GM18499 (cell line): ENCODE results near the gene ADGRD1.

Experiments
- ATAC-seq: cut with Tn5 transposase; IDR thresholded peaks from one replicate; pipeline ENCODE4 v1.9.1; 2021; ENCODE audit warnings: moderate number of reproducible peaks; ENCODE audit not compliant: insufficient read depth, unreplicated experiment

ADGRD1 gene

DNA sequence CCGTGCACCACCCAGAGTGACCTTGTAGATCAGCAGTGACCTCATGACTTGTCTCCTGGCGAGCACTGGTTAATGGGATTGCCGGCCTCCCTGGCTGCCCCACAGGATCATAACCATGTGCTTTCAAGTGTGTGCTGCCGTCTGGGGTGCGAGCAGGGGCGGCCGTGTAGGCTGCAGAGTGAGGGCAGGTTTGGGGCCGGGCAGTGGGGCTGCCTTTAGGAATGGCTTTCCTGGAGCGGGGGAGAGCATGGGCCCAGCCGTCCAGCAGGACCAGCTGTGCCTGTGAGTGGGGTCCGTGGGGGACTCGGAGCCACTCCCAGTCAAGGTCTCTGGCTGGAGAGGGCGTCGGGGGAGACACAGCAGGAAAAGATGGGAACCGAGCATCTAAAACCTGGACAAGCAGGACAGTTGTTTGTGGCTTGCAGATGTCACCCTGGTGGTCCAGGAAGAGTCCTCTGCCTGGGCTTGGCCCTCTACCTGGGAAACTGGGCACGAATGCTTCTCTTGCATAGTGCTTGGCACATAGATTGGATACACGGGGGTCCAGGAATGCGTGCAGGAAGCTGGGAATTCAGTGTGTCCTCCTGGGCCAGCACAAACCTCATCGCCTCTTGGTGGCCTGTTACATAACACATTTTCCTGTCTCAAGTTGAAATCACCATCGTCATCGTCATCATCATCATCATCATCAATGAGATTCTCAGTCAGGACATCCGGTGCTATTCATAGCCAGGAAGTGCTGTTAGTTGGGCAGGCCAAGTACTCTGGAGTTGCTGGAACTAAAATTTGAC lies 96.0 kb downstream of the ADGRD1 start:
- ATAC-seq = no peak

GRCh38 chr12:131050463-131051154 lies 96.9 kb downstream of the ADGRD1 start:
- no peak for ATAC-seq

GRCh38 chr12:131051155-131051473 lies 97.4 kb downstream of the ADGRD1 start:
- no peak for ATAC-seq

GRCh38 chr12:131052063-131052781 lies 98.5 kb downstream of the ADGRD1 start:
- no peak for ATAC-seq

DNA sequence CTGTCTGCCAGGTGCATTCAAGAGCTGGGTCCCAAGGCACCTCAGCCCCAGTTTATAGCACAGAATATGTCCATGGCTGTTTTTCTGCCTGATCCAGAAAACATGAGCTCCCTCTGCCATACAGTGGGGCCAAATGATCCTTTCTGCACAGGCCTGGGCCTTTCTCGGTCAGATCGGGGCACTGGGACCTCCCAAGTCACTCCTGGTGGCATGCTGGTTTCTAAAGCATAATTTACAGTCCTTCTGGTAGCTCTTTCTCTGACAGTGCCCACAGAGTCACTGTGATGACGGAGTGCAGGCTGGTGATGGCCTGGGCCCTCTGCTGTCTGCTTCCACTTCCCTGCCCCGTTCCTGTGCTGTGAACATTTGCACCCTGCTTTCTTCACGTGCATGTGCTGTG lies 99.2 kb downstream of the ADGRD1 start:
- ATAC-seq = no peak

GRCh38 chr12:131053567-131053966 lies 99.9 kb downstream of the ADGRD1 start:
- no peak for ATAC-seq

- no peak for ATAC-seq
Observed at GRCh38 chr12:131054345-131055092, 100.8 kb downstream of the ADGRD1 start.

DNA sequence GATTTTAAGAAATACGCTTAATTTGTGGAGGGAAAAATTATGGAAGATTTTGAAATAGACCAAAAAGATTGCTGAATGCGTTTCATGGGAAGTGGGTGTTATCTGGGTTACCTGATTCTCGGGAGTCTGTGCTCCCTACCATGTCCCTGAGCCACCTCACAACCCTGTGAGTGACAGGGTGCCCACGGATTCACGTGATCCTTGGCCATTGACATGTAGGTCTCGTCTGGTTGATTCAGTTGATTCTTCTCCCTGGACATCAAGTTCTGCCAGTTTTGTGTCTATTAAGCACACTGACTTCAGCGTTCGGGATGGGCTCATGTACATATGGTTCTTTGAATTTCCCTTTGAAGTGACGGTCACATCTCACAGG lies 101.4 kb downstream of the ADGRD1 start:
- ATAC-seq = no peak

DNA sequence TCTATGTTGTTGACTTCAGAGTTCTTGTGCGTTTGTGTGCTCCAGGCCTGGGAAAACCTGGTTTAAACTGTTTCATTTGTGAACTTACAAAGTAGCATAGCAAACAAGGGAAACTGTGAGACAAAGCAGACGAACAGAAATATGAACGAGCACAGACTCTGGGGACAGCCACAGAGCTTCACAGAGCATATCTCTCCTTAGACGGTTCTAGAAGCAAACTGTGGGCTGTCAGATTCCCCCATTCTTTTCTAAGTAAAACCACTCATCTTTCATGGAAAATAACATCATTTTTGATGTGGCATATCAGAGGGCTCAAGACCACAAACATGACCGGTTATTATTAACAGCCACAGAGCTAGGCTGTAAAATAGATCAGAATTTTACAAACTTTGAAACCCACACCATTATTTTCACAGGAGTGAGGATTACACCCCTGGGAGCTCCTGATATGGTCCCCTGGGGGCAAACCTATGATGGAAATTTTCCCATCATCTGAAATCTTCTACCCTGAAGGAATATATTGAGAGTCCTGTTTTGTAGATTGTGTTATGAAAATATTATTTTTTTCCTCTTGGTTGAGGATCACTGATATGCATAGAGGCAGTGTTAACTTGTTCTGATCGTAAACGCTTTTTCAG lies 102.0 kb downstream of the ADGRD1 start:
- no peak for ATAC-seq

GRCh38 chr12:131056626-131057025 lies 102.9 kb downstream of the ADGRD1 start:
- no peak for ATAC-seq

DNA sequence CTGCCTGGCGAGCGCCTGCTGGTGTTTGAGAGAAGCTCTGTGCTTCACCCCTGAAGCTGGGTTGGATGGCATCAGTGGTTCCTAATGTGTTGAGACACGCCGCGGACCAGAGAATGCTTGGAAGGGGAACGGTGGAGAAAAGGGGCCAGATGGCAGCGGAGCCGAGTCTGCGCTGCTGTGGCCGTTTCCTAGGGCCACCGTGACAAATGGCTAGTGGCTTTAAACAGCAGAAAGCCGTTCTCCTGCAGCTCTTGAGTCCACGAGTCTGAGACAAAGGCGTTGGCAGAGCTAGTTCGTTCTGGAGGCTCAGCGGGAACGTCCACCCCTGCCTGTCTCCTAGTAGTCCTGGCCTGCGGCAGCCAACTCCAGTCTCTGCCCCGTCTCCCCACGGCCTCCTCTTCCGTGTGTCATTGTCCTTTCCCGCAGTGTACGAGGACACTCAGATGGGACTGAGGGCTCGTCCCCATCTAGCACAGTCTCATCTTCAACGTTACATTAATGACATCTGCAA lies 103.6 kb downstream of the ADGRD1 start:
- ATAC-seq = no peak

- no peak for ATAC-seq
Observed at GRCh38 chr12:131057722-131058515, 104.2 kb downstream of the ADGRD1 start.

DNA sequence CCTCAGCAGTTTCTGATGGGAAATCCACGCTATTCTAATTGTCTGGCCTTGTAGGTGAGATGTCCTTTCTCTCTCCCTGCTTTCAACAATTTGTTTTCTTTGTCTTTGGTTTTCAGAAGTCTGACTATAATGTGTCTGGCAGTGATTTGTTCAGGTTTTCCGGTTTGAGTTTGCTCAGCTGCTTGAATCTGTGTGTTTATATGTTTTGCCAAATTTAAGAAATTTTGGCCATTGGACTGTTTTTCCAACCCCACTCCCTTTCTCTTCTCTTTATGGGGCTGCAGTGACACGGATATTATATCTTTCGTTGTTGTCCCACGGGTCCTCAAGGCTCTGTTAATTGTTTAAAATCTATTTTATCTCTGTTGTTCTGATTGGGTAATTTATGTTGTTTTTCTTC lies 105.0 kb downstream of the ADGRD1 start:
- no peak for ATAC-seq

- ATAC-seq = no peak
Observed at GRCh38 chr12:131060011-131060703, 106.5 kb downstream of the ADGRD1 start.

DNA sequence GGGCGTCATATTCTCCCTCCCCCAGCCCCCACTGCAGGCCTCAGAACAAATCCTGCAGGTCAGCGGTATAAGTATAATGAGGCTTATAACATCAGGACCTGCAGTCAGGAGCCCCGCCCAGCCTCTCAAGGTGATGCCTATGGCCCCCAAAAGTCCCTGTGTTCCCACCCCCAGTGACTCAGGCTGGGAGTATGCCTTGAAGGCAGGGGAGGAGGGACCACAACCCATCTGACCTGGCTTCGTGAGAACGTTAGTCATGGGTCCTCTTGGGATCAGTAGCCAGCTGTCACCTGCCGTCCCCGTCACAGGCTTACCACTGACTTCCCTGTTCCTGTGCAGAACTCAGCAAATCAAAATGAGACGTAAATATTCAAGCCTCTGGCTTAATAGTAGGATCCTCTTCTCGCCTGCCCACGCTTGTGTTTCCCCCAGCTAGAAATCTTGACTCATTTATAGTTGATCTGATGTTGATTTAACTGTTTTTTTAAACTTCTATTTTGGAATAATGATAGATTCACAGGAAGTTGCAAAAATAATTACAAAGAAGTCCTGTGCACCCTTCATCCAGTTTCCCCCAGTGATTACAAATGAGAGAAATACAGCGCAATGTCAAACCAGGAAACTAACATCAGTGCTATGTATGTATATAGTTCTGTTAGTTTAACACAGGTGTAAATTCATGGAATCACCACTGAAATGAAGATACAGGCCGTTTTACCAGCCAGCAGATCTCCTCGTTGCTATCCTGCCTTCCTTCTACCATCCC lies 107.5 kb downstream of the ADGRD1 start:
- no peak for ATAC-seq

- no peak for ATAC-seq
Observed at GRCh38 chr12:131063413-131063812, 109.7 kb downstream of the ADGRD1 start.

DNA sequence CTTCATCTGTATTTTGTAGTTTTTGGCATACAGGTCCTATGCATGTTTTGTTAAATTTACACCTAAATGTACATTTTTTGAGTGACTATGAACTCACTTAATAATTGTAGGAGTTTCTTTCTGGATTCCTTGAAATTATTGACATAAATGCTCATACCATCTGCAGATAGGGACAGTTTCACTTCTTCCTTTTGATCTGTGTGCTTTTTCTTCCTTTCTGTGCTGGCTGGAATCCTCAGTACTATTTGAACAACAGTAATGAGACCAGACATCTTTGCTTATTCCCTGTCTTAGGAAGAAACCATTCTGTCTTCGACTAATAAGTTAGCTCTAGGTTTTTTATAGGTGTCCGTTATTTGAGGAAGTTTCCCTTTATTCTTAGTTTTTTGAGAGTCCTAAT lies 110.3 kb downstream of the ADGRD1 start:
- ATAC-seq = no peak

GRCh38 chr12:131065279-131065678 lies 111.6 kb downstream of the ADGRD1 start:
- no peak for ATAC-seq
